Dermis blood vessel endothelial cell (primary cell): ENCODE measurements around the gene MINDY4. TPM values are rescaled to one million over a fixed set of nuclear protein-coding genes. Genes with fewer than 3 reads are reported as not detected.

Source experiments
- DNase-seq: peaks from one replicate; pipeline ENCODE4 v3.0.0; 2010
- total RNA-seq: library from RNA; depleted of rRNA; stranded (reverse); fragments of >200 nt; gene quantifications from 2 replicates; pipeline ENCODE4 v1.2.3, GENCODE V29; 2014

The MINDY4 gene
- total RNA-seq, 1 donor from 2014 or later, result 6.1 TPM

- no peak for DNase-seq
Measured at GRCh38 chr7:30776971-30777370, 5.8 kb downstream of the MINDY4 start.

- no peak for DNase-seq
Measured at GRCh38 chr7:30778255-30779025, 7.2 kb downstream of the MINDY4 start.

- no peak for DNase-seq
Measured at GRCh38 chr7:30779574-30779973, 8.4 kb downstream of the MINDY4 start.

- no peak for DNase-seq
Measured at GRCh38 chr7:30780941-30781340, 9.7 kb downstream of the MINDY4 start.

GRCh38 chr7:30782690-30783089 lies 11.5 kb downstream of the MINDY4 start:
- no peak for DNase-seq

- DNase-seq, result no peak
Measured at GRCh38 chr7:30785786-30786185, 14.6 kb downstream of the MINDY4 start.

GRCh38 chr7:30787486-30787885 lies 16.3 kb downstream of the MINDY4 start:
- no peak for DNase-seq

GRCh38 chr7:30788640-30789333 lies 17.6 kb downstream of the MINDY4 start:
- DNase-seq, result no peak

- peak; percentile 72 for DNase-seq
Measured at GRCh38 chr7:30789334-30789711, 18.1 kb downstream of the MINDY4 start.

- DNase-seq, result no peak
Measured at GRCh38 chr7:30790356-30790755, 19.1 kb downstream of the MINDY4 start.

- DNase-seq, result no peak
Measured at GRCh38 chr7:30791114-30791513, 19.9 kb downstream of the MINDY4 start.

- DNase-seq, result no peak
Measured at GRCh38 chr7:30795161-30795948, 24.1 kb downstream of the MINDY4 start.

- DNase-seq, result peak; percentile 71
Measured at GRCh38 chr7:30796105-30796869, 25.1 kb downstream of the MINDY4 start.

GRCh38 chr7:30797176-30798040 lies 26.2 kb downstream of the MINDY4 start:
- no peak for DNase-seq

GRCh38 chr7:30799206-30799975 lies 28.2 kb downstream of the MINDY4 start:
- peak; percentile 84 for DNase-seq

- DNase-seq, result no peak
Measured at GRCh38 chr7:30799976-30800661, 28.9 kb downstream of the MINDY4 start.

GRCh38 chr7:30800785-30801252 lies 29.6 kb downstream of the MINDY4 start:
- DNase-seq, result peak; percentile 90

GRCh38 chr7:30802812-30803211 lies 31.6 kb downstream of the MINDY4 start:
- no peak for DNase-seq

- DNase-seq, result peak; percentile 71
Measured at GRCh38 chr7:30804078-30804661, 33.0 kb downstream of the MINDY4 start.
